ENCODE results near the gene ZRANB1.
A peak's percentile ranks its signal among the peaks of the same experiment; 100 is the strongest.

The ZRANB1 gene

DNA sequence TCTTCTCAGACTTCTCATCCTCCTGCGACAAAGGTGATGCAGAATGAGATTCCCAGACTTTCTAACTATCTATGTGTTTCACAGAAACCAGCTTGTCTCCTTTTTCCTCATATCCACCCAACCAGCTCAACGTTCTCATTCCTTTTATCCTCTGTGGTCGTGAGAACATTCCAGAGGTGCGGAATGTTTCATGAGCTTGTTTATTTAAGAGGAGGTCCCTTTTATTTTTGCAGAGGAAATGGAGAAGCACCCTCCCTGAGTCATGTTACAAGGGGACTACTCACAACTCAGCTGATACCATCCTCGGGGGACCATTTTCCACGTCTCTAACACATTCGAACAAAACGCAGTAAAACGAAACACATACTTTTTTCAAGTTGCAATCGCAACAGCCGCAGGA is 93.2 kb downstream of the ZRANB1 start:
- peak overlapping the region; percentile 23; the same call in 1 of the 2 replicates for H3K27ac ChIP-seq
- TF ChIP-seq, protein P1, sequence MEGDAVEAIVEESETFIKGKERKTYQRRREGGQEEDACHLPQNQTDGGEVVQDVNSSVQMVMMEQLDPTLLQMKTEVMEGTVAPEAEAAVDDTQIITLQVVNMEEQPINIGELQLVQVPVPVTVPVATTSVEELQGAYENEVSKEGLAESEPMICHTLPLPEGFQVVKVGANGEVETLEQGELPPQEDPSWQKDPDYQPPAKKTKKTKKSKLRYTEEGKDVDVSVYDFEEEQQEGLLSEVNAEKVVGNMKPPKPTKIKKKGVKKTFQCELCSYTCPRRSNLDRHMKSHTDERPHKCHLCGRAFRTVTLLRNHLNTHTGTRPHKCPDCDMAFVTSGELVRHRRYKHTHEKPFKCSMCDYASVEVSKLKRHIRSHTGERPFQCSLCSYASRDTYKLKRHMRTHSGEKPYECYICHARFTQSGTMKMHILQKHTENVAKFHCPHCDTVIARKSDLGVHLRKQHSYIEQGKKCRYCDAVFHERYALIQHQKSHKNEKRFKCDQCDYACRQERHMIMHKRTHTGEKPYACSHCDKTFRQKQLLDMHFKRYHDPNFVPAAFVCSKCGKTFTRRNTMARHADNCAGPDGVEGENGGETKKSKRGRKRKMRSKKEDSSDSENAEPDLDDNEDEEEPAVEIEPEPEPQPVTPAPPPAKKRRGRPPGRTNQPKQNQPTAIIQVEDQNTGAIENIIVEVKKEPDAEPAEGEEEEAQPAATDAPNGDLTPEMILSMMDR (conservative IDR thresholded peaks at IDR 0.05) = no peak
- TF ChIP-seq ZFX (IDR thresholded peaks at IDR 0.05) = no peak

DNA sequence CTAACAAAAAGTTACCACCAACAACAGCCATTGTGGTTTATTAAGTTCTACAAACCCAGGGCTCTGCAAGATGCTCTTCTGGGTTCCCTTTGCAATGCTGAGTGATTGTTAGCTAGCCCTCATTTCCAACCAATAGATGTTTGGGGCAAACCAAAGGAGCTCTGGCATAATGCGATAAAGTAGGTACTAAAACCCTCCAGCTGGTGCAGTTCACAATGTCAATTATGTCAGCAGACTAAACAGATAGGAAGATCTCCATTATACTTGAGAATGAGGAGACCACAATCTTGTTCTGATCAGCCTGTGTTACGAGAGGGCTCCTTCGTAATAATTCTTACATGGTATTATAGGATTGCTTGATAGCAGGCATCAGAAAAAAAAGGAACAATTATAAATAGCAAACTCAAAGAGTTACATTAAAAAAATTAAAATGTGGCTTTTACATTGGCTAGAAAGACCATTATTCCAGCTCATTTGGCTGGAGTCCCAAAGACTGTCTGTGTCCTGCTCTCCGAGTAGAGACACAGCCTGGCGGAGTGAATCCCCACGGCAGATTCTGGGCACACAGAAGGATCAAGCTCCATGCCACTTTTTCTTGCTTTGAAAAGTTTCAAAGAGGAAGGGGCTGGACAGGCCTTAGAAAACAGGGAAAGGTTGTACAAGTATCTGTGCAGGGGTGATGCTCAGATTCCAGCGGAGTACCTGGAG is 93.8 kb downstream of the ZRANB1 start:
- TF ChIP-seq, protein P1 (conservative IDR thresholded peaks at IDR 0.05) = no peak
- TF ChIP-seq ZFX (IDR thresholded peaks at IDR 0.05) = no peak
- no peak overlapping the region for H3K27ac ChIP-seq

DNA sequence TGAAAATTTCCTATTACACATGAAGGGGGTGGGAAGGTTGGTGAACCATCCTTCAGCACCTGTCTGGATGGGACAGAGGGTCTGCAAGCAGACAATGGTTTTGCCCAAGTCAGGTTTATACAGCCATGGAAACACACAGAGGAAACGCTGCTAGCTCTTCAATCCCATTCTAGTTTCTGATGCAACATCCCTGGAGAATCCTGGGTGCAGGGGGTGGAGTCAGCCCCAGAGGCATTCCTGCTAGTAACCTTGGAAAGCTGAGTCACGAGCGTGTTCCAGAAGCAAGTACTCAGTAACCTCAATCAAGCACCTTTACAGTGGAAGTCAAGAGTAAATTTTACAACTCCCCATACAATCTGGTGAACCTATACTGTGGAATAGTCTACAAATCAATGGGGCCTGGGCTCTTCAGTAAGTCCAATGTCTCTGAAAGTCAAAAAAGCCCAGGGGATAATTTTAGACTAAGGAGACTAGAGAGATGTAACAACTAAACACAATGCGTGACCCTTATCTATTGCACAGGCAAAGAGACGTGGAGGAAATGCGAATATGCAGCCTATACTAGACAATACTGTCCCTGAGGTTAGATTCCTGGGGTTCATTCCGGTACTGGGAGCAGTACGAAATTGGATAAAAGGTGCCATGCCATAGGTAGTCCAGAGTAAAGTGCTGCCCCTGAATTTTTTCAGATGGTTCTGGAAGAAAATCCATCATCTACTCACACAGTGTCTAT is 95.4 kb downstream of the ZRANB1 start:
- H3K27ac ChIP-seq = no peak overlapping the region; the same call in 1 of the 2 replicates
- TF ChIP-seq, protein P1 (conservative IDR thresholded peaks at IDR 0.05) = no peak

Data from C4-2B (cell line).